ENCODE results near the gene RPS2.
"Not testable (repeated sequence)": the region's sequence is repeated elsewhere in the genome, so short reads cannot be mapped to it uniquely, and the experiment has no call there.

Gene RPS2

DNA sequence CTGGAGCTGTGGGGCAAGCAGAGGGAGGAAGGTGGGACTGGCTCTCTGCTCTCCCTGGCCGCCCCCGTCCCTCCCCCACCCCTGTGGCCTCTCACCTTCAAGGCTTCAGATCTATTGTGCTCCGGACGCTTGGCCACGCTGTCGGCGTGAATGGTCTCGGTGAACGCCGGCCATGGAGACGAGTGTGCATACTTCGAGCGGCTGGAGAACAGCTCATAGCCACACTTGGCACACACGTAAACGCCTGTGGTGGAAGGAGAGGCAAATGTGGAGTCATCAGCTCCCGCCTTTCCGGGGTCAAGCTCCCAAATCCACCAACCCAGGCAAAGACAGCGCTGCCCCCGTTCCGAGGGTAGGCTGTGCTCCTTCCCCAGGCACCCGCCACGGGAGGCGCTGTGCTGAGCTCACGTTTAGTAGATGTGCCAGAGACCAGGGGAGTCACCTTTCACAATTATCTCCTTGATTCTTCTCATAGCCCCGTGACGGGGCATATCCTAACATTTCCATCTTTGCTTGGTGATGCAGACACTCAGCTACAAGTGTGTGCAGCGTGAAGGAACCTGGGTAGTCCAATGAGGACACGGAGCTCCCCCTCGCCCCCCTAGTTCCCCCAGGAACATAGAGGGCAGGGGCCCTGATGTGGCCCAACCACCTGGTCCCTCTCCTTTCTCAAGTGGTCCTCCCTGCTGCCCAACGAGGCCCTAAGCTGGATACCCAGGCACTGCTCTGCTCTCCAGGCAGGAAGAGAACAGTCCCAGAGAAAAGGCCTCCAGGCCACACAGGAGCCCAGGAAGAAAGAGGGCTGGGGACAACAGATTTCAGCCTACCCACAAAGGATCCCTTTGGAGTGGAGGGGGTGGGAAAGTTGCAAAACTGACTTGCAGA lies 23.2 kb downstream of the RPS2 start:
- DNase-seq, result peak in 1 of 4 experiments; percentile 76

DNA sequence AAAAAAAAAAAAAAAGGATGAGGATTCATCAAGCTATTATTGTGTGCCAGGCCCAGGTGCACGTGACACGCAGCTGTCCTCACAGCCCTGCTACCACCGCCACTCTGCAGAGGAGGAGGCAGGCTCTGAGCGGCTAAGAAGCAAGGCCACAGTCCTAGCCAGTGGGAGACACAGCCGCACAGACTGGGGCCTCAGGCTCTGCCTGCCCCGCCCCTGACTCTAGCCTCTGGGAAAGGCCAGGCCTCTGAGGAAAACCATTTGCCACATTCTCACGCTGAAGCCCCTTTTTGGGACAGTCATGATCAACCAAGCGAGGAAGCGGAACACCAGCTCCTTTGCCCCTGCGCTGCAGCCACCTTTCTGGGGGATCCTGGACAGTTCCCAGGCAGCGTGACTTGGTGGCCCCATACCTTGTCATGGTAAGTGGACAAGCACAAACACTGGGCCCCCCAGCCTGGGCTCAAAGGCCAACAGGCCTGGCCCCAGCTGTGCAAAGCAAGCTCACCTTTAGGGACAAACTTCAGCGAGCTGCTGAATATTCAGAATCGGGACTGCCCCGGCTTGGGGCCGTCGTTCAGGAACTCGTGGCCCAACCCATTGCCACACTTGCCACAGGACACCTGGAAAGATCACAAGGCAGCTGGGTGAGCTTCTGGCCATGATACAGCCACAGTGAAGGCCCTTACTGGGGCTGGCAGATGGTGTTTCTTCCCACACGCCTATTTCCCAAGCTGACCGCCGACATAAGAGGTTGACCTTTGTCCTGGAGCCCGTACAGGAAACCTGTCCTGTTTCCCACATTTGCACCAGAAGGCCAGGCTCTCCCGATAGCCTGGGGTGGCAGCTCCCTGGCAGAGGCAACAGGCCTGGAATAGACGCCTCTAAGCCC lies 24.1 kb downstream of the RPS2 start:
- DNase-seq, result peak in 1 of 4 experiments; percentile 49

DNA sequence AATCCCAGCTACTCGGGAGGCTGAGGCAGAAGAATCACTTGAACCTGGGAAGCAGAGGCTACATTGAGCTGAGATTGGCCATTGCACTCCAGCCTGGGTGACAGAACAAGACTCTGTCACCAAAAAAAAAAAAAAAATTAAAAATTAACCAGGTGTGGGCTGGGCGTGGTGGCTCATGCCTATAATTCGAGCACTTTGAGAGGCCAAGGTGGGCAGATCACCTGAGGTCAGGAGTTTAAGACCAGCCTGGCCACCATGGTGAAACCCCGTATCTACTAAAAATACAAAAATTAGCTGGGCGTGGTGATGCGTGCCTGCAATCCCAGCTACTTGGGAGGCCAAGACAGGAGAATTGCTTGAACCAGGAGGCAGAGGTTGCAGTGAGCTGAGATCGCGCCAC lies 24.8 kb downstream of the RPS2 start:
- not testable (repeated sequence) for DNase-seq

DNA sequence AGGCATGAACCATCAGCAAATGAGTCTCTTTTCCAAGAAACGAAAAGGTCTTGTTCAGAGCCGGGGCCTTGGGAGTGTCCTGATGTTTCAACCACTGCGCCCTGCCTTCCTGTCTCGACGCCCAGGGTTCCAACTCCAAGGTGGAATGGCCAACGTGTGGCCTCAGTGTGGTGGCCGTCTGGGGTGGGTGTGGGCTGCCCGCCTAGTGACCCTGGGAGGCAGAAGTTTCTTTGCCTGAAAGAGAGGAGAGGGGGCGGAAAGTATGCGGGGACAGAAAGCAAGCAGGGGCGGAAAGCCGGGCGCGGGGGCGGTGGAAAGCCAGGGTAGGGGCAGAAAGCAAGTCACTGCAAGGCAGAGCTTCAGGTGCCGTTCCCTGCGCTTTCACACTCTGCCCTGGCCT lies 25.7 kb downstream of the RPS2 start:
- no peak for DNase-seq

DNA sequence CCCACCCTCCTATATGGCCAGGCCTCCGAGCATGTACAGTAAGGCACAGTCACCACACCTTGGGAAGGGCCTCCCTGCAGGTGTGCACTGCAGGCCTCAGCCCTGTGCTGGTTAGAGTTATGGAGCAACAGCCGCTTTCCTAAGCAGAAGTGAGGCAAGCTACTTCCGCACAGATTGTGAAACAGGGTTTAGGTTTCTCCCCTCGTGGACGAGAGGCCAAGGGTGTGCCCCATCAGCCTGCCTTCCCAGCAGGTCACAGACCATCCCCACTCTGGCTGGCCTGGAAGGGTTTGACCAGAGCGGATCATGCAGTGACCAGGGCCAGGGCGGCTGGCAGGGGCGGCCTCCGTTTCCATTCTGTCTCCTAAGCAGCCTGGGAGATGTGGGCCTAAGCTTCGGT lies 26.3 kb downstream of the RPS2 start:
- peak; percentile 77 to 89 (median 86) for DNase-seq

DNA sequence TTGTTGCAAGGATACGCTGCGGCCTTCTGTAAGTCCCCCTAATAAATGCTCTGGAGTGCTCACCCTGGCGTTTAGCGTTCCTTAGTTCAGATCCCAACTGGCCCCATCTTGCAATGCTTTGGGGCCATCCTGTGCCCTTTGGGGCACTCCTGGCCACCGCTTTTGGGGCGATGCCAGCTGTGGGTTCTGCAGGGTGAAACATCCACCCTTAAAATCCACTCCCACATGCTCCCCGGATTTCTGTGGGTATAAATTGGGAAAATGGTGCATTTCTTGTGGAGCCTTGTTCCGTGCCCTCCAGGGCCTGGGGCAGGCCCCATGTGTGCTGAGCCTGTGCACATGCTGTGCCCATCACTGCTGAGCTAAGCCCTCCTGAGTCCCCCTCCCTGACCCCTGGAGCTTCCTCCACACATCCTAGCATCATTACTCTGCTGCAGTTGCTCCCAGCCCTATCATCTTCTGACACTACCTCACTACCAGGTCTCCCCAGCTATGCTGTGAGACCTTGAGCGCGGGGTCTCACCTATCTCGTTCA lies 27.6 kb downstream of the RPS2 start:
- no peak for DNase-seq

DNA sequence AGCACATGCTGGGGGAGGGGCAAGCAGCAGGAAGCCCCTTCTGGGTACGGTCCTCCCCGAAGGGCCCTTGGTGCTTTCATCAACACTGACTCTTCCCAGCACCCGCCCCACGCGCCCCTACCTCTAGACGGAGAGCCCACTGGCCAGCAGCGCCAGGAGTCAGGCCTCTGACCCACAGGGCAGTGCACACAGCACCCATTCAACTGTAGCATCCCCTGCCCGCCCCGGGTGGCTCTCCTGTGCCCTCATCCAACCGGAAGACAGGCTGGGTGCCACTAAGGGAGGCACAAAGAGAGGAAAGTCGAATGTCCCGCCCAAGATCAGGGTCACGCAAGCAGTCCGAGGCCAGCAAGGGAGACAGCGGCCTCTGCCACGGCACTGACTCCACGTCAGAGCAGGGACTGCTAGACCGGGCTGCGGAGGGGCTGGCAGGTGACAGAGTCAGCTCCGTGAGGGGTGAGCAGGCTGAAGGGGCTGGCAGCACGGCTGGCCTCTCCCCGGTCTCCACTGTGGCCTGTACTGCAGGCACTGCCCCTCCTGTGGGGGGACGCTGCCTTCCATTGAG lies 31.4 kb downstream of the RPS2 start:
- no peak for DNase-seq

DNA sequence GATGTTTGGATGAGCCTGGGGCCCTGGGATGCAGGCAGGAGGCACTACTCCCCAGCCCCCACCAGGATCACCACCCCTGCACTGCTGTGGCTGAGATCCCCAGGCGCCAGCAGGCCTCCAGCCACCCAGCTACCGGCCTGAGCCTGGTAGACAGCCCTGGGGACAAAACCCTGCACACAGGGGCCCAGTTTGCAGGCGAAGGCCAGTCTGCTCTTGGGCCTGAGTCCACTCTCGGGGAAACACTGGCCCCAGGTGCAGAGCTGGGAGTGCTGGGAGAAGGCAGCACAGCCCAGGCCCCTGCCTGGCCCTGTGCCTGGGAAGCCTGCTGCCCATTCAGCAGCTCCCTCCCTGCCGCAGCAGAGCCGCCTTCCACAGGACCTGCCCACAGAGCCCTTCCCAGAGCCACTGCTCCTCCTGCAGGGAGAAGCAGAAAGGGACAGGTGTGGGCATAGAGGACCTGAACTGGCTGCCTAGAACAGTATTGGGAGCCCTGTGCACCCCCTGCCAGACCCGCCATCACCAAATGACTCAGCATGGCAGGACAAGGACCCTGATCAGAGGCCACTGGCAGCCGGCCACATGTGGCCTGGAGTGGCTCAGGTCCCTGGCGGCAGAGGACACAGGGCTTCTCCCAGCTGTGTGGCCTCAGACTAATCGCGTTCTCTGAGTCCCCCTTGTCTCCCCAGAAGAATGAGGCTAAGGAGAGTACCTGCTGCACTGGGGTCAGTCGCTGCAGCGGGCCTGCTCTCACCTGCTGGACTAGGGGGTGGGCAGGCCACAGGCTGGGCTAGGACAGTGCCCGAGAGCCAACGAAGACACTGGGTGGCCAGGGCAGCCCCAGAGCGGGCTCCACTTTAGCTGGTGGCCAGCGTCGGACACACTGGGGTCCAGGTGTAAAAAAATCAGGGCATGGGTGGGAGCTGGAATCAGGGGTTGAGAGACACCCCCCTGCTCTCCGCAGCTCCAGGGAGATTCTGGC lies 32.3 kb downstream of the RPS2 start:
- no peak for DNase-seq

DNA sequence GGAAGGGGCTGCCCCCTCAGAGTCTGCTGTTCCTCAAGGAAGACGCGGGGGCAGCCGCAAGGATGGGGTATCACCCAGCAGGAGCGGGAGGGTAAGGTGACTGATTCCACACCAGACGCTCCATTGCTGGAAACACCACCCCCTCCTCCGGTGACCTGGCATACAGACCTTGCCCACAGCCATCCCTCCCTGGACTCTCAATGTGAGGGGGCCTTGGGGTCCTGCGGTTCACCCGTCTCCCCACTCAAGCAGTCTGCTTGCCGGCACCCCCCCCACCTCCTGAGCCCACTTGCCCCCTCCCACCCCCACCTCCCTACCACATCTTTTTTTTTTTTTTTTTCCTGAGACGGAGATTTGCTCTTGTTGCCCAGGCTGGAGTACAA lies 34.3 kb downstream of the RPS2 start:
- no peak for DNase-seq

DNA sequence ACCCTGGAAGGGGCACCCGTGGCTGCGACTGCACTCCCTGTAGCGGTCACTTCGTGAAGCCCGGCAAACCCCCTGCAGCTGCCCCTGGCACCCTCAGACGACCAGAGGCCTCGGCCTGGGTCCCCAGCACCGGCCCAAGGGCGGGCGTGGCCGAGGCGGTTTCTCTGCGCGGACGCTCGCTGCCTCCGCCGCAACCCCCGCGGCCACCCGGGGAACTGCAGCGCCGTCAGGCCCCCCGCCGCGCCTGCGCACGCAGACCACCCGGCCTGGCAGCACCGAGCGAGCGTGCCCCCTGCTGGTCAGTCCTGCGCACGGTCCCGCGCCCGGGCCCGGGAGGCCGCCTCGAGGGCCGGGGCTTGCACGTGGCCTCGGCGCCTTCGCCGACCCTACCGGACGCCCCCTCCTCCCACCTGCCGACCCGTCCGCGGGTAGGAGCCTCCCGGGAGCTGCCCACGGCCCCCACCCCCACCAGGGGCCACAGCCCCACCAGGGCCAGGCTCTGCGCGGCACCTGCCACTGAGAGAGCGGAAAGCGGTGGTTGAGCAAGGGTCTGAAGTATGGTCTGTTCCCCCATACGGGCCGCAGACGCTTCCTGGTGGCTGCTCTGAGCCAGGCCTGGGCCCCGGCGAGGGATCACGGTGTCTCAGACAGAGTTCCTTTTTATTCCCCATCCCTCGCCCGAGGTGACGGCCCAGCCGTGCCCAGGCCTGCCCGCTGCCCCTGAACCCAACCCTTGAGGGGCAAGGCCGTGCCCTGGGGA lies 34.9 kb downstream of the RPS2 start:
- DNase-seq, result peak; percentile 90 to 97 (median 96)

DNA sequence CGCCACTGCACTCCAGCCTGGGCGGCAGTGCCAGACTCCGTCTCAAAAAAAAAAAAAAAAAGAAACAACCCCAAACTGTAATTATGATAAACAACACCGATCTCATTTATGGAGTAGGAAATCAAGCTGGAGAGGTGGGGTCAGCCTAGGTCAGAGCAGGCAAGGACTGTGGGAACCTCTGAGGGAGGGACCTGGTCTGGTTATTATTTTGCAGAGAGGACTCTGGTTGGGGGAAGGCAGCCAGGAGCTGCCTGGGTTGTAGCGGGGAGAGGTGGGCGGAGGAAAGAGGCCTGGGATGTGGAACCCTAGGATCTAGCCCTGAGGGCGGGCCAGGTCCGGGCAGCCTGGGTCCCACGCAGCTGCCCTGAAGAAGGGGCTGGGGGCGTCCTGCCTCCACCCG lies 35.5 kb downstream of the RPS2 start:
- peak; percentile 10 to 53 (median 38) for DNase-seq

DNA sequence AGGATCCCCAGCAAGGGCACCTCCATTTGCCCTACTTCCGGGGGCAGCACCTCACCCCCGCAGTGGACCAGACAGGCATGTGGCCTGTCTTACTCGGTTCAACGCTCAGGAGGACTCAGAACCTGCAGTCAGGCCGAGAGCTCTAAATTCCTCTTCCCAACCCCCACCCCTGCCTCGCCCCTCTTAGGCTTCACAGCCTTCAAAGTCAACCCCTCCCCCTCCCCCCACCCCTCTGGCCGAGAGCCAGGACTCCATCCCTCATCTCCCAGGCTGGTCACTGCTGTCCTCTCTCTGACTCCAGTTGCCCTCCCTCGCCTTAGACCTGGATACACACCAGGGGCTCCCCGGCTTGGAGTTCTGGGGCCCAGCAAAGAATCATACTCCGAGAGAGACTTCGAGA lies 38.4 kb downstream of the RPS2 start:
- no peak for DNase-seq

DNA sequence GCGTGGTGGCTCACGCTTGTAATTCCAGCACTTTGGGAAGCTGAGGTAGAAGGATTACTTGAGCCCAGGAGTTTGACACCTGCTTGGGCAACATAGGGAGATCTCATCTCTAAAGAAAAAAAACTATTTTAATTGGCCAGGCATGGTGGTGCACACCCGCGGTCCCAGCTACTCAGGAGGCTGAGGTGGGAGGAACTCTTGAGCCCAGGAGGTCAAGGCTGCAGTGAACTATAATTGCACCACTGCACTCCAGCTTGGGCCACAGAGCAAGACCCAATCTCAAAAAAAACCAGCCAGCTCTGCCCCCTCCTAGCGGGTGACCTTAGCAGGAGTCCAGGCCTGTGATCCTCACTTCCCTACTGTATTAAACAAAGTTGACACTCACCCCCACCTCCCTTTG lies 40.5 kb downstream of the RPS2 start:
- no peak for DNase-seq

DNA sequence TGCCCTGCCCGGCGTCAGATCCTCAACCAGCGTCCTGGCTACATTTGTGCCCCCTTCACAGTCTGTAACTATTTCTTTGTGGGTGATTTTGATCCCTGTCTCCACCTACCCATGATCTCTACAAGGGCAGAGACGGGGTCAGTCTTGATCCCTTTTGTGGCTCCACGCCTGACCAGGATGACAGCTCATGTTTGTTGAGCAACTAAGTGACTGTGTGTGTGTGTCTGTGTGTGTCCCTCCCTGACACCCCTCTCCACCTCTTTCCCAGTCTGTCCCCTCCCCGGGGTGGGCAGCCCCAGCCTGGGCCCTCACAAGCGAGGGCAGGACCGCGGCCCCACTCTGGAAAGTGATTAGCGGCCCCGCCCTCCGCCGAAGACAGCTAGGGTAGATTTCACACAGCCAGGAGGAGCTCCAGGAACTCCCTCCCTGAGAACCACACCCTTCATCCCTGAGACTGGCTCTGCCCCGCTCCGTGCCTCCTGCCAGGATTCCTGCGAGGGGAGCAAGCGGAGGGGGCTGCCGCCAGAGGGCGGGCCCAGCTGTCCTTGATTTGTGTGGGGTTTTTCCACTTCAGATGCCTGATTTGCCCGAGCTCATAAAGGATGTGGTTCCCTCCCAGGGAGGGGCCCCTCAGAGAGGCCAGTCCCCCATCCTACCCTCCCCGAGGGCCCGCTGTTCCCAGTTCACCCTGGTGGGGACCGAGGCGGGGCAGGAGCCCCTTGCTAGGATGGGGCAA lies 41.2 kb downstream of the RPS2 start:
- no peak for DNase-seq

DNA sequence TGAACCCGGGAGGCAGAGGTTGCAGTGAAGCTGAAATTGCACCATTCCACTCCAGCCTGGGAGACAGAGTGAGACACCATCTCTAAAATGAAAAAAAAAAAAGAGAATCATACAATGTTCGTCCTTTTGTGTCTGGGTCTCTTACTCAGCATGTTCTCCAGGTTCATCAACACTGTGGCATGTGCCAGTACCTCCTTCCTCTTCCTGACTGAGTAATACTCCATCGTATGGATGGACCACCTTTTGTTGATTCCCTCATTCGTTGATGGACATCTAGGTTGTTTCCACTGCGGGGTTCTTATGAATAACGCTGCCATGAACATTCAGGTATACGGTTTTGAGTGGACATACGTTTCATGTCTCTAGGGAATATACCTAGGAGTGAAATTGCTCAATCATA lies 42.3 kb downstream of the RPS2 start:
- no peak for DNase-seq

DNA sequence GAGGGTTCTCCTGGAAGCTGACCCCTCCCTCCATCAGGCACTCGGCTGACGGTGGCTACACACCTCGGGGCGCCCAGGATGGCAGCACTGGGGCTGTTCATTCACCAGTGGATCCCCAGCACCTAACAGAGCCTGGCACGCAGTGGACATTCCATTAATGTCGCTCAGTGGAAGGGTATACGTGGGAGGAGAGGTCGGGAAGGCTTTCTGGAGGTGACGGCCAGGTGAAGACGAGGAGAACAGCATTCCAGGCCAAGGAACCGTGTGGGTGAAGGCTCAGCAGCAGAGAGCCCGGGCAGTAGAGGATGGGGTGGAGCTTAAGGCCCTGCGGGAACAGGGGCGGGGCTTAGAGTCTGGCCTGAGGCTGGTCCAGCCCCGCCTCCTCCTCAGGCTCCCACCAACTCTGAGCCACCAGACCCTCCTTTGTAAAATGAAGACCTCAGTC lies 43.9 kb downstream of the RPS2 start:
- peak in 2 of 4 experiments; percentile 34 to 39 for DNase-seq

DNA sequence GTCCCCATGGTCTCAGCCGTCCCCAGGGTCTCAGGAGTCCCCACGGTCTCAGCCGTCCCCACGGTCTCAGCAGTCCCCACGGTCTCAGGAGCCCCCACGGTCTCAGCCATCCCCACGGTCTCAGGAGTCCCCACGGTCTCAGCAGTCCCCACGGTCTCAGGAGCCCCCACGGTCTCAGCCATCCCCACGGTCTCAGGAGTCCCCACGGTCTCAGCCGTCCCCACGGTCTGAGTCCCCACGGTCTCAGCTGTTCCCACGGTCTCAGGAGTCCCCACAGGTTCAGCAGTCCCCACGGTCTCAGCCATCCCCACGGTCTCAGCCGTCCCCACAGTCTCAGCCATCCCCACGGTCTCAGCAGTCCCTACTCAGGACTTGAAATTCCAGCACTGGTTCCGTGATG lies 44.5 kb downstream of the RPS2 start:
- DNase-seq, result not testable (repeated sequence)

DNA sequence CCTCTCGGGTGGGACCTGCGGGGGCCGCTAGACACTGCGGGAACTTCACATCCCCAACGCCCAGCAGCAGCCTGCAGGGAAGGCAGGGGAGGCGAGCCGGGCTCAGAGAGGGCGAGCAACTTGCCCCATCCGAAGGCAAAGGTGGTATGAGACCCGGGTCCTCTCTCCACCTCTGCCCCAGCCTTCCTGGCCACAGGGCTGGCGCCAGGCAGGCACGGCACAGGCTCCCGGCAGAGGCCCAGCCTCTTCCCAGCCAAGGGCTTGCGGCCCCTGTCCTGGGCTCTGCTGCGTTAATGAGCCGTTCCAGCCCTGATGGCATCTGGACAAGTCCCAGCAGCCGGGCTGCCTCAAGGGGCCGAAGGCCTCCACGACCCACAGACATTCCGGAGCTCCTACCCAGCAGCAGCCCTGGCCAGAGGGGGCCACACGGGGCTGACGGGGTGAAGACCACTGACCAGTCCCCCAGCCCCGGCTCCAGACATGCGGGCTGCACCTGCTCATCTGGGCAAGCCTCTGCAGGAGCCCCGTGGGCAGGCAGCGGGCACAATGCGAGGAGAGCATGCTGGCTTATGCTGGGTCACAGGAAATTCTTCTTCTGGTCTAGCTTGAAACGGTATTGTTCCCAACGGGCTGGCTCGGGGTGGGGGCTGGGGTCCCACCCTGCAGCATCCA lies 45.2 kb downstream of the RPS2 start:
- DNase-seq, result no peak
